ENCODE measurements around the gene PLSCR3. TPM values are rescaled to one million over a fixed set of nuclear protein-coding genes. Genes with fewer than 3 reads are reported as not detected.

Gene PLSCR3
- total RNA-seq, 1 donor from 2014 or later: 81.4 TPM

- Mint-ChIP-seq H3K36me3 (ENCODE audit: unreplicated experiment) (no peaks in the 10 kb centered on the region), H3K27me3 (ENCODE audit: unreplicated experiment) (peaks cover 11% of the 10 kb centered on the region), H3K27ac (ENCODE audit: unreplicated experiment) (no peak overlapping the region), H3K4me3 (ENCODE audit: unreplicated experiment) (no peak overlapping the region), H3K4me1 (ENCODE audit: unreplicated experiment) (no peaks in the 10 kb centered on the region), H3K9me3 (ENCODE audit: unreplicated experiment) (no peaks in the 10 kb centered on the region)
- no peak for TF ChIP-seq CTCF (IDR thresholded peaks at IDR 0.05)
- DNase-seq (ENCODE audit: extremely low spot score, unreplicated experiment): no peak
These were observed 52.5 kb downstream of the PLSCR3 start for GRCh38 chr17:7341842-7342241.

GRCh38 chr17:7340179-7340578 is 54.1 kb downstream of the PLSCR3 start:
- no peak for TF ChIP-seq CTCF (IDR thresholded peaks at IDR 0.05)
- no peaks in the 10 kb centered on the region for H3K36me3 Mint-ChIP-seq (ENCODE audit: unreplicated experiment)
- peaks cover 11% of the 10 kb centered on the region for H3K27me3 Mint-ChIP-seq (ENCODE audit: unreplicated experiment)
- H3K4me1 Mint-ChIP-seq (ENCODE audit: unreplicated experiment): no peaks in the 10 kb centered on the region
- no peaks in the 10 kb centered on the region for H3K9me3 Mint-ChIP-seq (ENCODE audit: unreplicated experiment)
- H3K4me3 Mint-ChIP-seq (ENCODE audit: unreplicated experiment): no peak overlapping the region
- DNase-seq (ENCODE audit: extremely low spot score, unreplicated experiment): no peak
- no peak overlapping the region for H3K27ac Mint-ChIP-seq (ENCODE audit: unreplicated experiment)

Other genes with a start within 250 kb of the PLSCR3 start
- 1.6 and 2.4 TPM in 2 replicates for gene ASGR1, start 215.2 kb downstream of the PLSCR3 start, total RNA-seq
- 32.6 and 38.5 TPM in 2 replicates for gene DLG4, start 174.7 kb downstream of the PLSCR3 start, total RNA-seq
- 302 and 354 TPM in 2 replicates for gene ACADVL, start 174.6 kb downstream of the PLSCR3 start, total RNA-seq
- 87.7 and 99.7 TPM in 2 replicates for gene DVL2, start 160.0 kb downstream of the PLSCR3 start, total RNA-seq
- 51.6 and 54.7 TPM in 2 replicates for gene PHF23, start 155.1 kb downstream of the PLSCR3 start, total RNA-seq
- 642 TPM in 2 replicates for gene GABARAP, start 152.1 kb downstream of the PLSCR3 start, total RNA-seq
- gene CTDNEP1, start 142.8 kb downstream of the PLSCR3 start, total RNA-seq: 145 and 151 TPM in 2 replicates
- gene ELP5, start 142.3 kb downstream of the PLSCR3 start, total RNA-seq: 30.2 and 37.6 TPM in 2 replicates
- 0.27 and 0.89 TPM in 2 replicates for gene CLDN7, start 132.0 kb downstream of the PLSCR3 start, total RNA-seq
- gene SLC2A4, start 112.8 kb downstream of the PLSCR3 start, total RNA-seq: 0.59 and 0.63 TPM in 2 replicates
- gene YBX2, start 99.9 kb downstream of the PLSCR3 start, total RNA-seq: 0.40 TPM in 1 of 2 replicates, not detected in the other
- gene EIF5A, start 86.9 kb downstream of the PLSCR3 start, total RNA-seq: 352 and 359 TPM in 2 replicates
- 54.9 and 61.9 TPM in 2 replicates for gene GPS2, start 79.2 kb downstream of the PLSCR3 start, total RNA-seq
- 38.0 and 45.1 TPM in 2 replicates for gene NEURL4, start 65.2 kb downstream of the PLSCR3 start, total RNA-seq
- 2.0 and 4.2 TPM in 2 replicates for gene ACAP1, start 58.0 kb downstream of the PLSCR3 start, total RNA-seq
- 12.7 and 13.3 TPM in 2 replicates for gene KCTD11, start 42.4 kb downstream of the PLSCR3 start, total RNA-seq
- not detected in 2 replicates for gene TMEM95, start 39.4 kb downstream of the PLSCR3 start, total RNA-seq
- not detected in 2 replicates for gene TNK1, start 13.4 kb downstream of the PLSCR3 start, total RNA-seq
- 40.7 and 45.9 TPM in 2 replicates for gene TMEM256, start 9.6 kb upstream of the PLSCR3 start, total RNA-seq
- 53.8 and 56.8 TPM in 2 replicates for gene NLGN2, start 13.3 kb upstream of the PLSCR3 start, total RNA-seq
- not detected in 2 replicates for gene SPEM1, start 25.8 kb upstream of the PLSCR3 start, total RNA-seq
- not detected in 2 replicates for gene SPEM2, start 31.1 kb upstream of the PLSCR3 start, total RNA-seq
- gene SPEM3, start 34.3 kb upstream of the PLSCR3 start, total RNA-seq: not detected in 2 replicates
- 6.4 and 6.7 TPM in 2 replicates for gene TMEM102, start 40.9 kb upstream of the PLSCR3 start, total RNA-seq
- 1.3 and 1.5 TPM in 2 replicates for gene FGF11, start 45.0 kb upstream of the PLSCR3 start, total RNA-seq
- gene CHRNB1, start 50.5 kb upstream of the PLSCR3 start, total RNA-seq: 9.3 and 11.0 TPM in 2 replicates
- gene ZBTB4, start 85.1 kb upstream of the PLSCR3 start, total RNA-seq: 47.9 and 49.7 TPM in 2 replicates
- gene SLC35G6, start 86.9 kb upstream of the PLSCR3 start, total RNA-seq: not detected in 2 replicates
- 148 and 149 TPM in 2 replicates for gene POLR2A, start 89.8 kb upstream of the PLSCR3 start, total RNA-seq
- 14.6 and 15.0 TPM in 2 replicates for gene TNFSF12, start 154.5 kb upstream of the PLSCR3 start, total RNA-seq
- gene TNFSF13, start 164.2 kb upstream of the PLSCR3 start, total RNA-seq: 1.3 and 1.5 TPM in 2 replicates
- gene SENP3, start 167.4 kb upstream of the PLSCR3 start, total RNA-seq: 52.5 and 53.7 TPM in 2 replicates
- gene CD68, start 185.1 kb upstream of the PLSCR3 start, total RNA-seq: 1.1 TPM in 2 replicates
- 34.2 and 42.2 TPM in 2 replicates for gene MPDU1, start 189.3 kb upstream of the PLSCR3 start, total RNA-seq
- 0.78 TPM in 2 replicates for gene SOX15, start 195.6 kb upstream of the PLSCR3 start, total RNA-seq
- 48.7 and 50.7 TPM in 2 replicates for gene FXR2, start 220.4 kb upstream of the PLSCR3 start, total RNA-seq
- gene SAT2, start 233.3 kb upstream of the PLSCR3 start, total RNA-seq: 134 and 135 TPM in 2 replicates
- gene SHBG, start 235.6 kb upstream of the PLSCR3 start, total RNA-seq: 0.97 and 1.4 TPM in 2 replicates